Measurements from ENCODE around the gene CATSPER1. TPM values are rescaled to one million over a fixed set of nuclear protein-coding genes. Genes with fewer than 3 reads are reported as not detected.
A peak's percentile ranks its signal among the peaks of the same experiment; 100 is the strongest.
"Not testable (repeated sequence)": the region's sequence is repeated elsewhere in the genome, so short reads cannot be mapped to it uniquely, and the experiment has no call there.

CATSPER1 gene
- total and polyA plus RNA-seq, 2 of the 13 experiments (the other 11 are each of a cell fraction or from before 2014, with no cell fraction given), result 0.17 TPM; not detected in 1

DNA sequence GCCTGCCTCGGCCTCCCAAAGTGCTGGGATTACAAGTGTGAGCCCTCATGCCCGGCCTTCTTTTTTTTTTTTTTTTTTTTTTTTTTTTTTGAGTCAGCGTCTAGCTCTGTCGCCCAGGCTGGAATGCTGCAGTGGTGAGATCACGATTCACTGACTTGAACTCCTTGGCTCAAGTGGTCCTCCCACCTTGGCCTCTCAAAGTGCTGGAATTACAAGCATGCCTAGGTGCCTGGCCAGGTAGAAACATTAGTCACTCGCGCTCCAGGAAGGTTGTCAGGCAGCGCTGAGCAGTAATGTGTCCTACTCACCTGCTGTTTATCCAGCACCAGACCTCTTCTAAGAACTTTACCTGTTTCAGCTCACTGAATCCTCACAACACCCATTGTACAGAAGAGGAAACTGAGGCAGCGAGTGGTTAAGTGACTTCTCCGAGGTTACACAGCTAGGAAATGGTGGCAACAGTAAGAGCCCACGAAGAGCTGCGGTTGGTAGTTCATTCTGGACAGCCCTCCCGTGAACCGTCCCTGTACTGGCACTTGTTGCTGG lies 15.0 kb downstream of the CATSPER1 start (continued):
- TF ChIP-seq KDM2A (CRISPR knock-in tag; IDR thresholded peaks at IDR 0.05; ENCODE audit: borderline replicate concordance, low read depth) (no peak), ZNF263 (CRISPR knock-in tag; IDR thresholded peaks at IDR 0.05) (peak; percentile 50; the same call in 1 of the 2 replicates), ZNF138 (CRISPR knock-in tag; IDR thresholded peaks at IDR 0.05; ENCODE audit: low read depth) (no peak), MATR3 (CRISPR knock-in tag; IDR thresholded peaks at IDR 0.05) (no peak), KLF13 (CRISPR knock-in tag; IDR thresholded peaks at IDR 0.05) (no peak), ZNF792 (CRISPR knock-in tag; IDR thresholded peaks at IDR 0.05) (no peak)
- TF ChIP-seq, protein P1, sequence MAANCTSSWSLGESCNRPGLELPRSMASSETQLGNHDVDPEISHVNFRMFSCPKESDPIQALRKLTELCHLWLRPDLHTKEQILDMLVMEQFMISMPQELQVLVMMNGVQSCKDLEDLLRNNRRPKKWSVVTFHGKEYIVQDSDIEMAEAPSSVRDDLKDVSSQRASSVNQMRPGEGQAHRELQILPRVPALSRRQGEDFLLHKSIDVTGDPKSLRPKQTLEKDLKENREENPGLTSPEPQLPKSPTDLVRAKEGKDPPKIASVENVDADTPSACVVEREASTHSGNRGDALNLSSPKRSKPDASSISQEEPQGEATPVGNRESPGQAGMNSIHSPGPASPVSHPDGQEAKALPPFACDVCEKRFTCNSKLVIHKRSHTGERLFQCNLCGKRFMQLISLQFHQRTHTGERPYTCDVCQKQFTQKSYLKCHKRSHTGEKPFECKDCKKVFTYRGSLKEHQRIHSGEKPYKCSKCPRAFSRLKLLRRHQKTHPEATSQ (CRISPR knock-in tag; IDR thresholded peaks at IDR 0.05; ENCODE audit: borderline replicate concordance), result no peak

DNA sequence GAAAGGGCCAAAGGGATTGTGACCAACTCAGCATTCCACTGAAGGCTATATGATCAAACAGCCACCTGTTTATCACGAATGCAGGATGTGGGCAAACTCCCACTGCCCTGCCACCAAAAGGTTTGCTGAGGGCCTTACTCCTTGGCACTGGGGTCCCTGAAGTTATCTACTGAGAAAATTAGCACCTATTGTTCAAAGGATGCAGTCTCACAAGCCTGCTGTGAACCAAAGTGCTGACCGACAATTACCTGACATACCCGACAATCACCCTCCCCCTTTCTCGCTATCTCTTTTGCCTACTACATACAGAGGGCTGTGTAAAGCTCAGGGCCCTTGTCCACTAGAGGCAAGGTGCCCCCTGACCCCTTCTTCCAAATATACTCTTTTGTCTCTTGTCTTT lies 16.2 kb downstream of the CATSPER1 start:
- DNase-seq (ENCODE audit: low spot score); CTCF ChIA-PET (ENCODE audit: low intra/inter-chr PET ratio, low total read pairs); FAIRE-seq; H3K79me2 ChIP-seq (ENCODE audit: insufficient read depth, low read length); BruUV-seq (replicated peaks); ATAC-seq; POLR2A ChIA-PET; H2AFZ ChIP-seq (ENCODE audit: low read length); H3K4me3 ChIP-seq (replicated peaks in 1 of 3; ENCODE audit: insufficient read depth in 1 of 3, low read depth in 2 of 3, low read length in 3 of 3); in situ Hi-C loops (cut with HindIII; ENCODE audit: extremely low pct_ligation_motif_present, low pct_unique_long_range_greater_than_20kb); H3K36me3 ChIP-seq (replicated peaks in 1 of 2; ENCODE audit: control insufficient read depth in 1 of 2, insufficient read depth in 2 of 2, low read length in 2 of 2); H3K9me3 ChIP-seq (ENCODE audit: low read length); H3K9ac ChIP-seq (ENCODE audit: insufficient read depth, low read depth, low read length); intact Hi-C loops (cut with micrococcal nuclease; ENCODE audit: unreplicated experiment); H3K27ac ChIP-seq (ENCODE audit: extremely low read length, insufficient read depth, low read length); H3K4me2 ChIP-seq (ENCODE audit: low read depth, low read length); H4K20me1 ChIP-seq (ENCODE audit: insufficient read depth, low read length): not testable (repeated sequence)
- 23% methylated on average over 4 of the region's 4 CpGs for WGBS (ENCODE audit: low lambda C conversion rate)
- peaks cover 14% of the 10 kb centered on the region; the same call in 1 of the 2 replicates for H3K4me1 ChIP-seq (ENCODE audit: insufficient read depth, low read length)
- H3K27me3 ChIP-seq (ENCODE audit: control insufficient read depth in 1 of 2, insufficient read depth in 2 of 2, low read length in 2 of 2), result peaks cover 6 to 34% of the 10 kb centered on the region in 2 experiments; a peak in 4 of 5 replicates
